GM21367 (cell line): ENCODE data around the gene ACOT8.
"Not testable (repeated sequence)": the region's sequence is repeated elsewhere in the genome, so short reads cannot be mapped to it uniquely, and the experiment has no call there.

ENCODE experiments used
- ATAC-seq: cut with Tn5 transposase; IDR thresholded peaks from one replicate; pipeline ENCODE4 v1.9.1; 2021; ENCODE audit not compliant: unreplicated experiment

Gene ACOT8

DNA sequence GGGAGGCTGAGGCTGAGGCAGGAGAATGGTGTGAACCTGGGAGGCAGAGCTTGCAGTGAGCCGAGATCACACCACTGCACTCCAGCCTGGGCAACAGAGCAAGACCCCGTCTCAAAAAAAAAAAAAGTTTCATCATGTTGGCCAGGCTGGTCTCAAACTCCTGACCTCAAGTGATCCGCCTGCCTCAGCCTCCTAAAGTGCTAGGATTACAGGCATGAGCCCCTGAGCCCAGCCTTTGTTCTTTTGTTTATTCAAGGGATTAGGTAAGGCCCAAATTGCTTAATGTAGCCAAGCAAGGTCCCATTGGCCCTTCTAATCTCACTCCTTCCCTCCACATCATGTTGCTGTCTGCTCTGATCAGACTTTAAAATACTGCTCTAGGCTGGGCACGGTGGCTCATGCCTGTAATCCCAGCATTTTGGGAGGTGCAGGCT is 27.5 kb downstream of the ACOT8 start:
- not testable (repeated sequence) for ATAC-seq

GRCh38 chr20:45828589-45828988 is 28.6 kb downstream of the ACOT8 start:
- ATAC-seq: no peak

DNA sequence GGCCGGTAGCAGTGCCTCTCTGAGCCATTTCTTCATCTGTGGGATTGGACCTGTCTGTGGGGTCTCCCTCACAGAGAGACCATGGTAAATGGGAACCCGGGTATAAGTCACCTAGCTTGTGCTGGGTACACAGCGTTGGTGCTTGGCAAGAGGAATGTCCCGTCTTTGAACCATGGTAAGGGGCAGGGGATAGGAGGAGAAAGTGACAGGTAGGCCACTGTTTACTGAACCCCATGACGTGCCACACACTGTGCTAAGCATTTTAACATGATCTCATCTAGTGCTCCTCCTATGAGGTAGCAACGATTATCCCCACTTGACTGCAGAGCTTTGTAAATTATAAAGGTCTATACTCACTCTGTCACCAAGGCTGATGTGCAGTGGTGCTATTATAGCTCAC is 29.5 kb downstream of the ACOT8 start:
- no peak for ATAC-seq

- no peak for ATAC-seq
Observed at GRCh38 chr20:45827030-45827652, 30.1 kb downstream of the ACOT8 start, which contains the start of gene TNNC2. Gene TNNC2, minus strand, starts transcription at chr20:45827312. Its CDS starts 64 bp downstream, at chr20:45827248.

- ATAC-seq: no peak
Observed at GRCh38 chr20:45826381-45827019, 30.7 kb downstream of the ACOT8 start.

DNA sequence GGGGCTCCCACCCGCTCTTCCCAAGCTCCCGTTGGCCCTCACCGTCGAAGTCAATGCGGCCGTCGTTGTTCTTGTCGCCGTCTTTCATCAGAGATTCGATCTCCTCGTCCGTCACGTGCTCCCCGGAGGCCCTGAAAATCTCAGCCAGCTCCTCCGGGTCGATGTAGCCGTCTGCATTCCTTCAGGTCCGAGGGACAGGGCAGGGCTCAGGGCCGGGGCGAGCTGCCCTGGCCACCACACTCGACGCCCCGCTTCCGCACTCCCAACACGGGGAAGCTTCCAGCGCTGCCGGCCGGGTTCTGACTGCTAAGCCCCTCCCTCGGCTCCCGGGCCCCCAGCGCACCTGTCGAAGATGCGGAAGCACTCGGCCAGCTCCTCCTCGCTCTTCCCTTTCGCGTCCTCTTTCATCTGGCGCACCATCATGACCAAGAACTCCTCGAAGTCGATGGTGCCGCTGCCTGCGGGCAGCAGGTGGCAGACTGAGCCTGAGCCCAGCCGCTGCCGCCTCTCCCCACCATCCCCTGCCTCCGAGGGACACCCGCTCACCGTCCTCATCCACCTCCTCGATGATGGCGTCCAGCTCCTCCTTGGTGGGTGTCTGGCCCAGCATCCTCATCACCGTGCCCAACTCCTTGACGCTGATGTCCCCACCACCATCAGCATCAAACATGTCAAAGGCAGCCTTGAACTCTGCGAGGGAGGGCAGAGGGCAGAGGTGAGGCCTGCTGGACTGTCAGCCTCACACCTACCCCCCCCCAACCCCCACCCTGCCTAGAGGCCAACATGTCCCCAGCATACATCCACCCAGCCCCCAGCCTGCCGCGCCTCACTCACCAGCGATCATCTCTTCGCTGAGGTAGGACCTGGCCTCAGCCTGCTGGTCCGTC is 33.0 kb downstream of the ACOT8 start:
- no peak for ATAC-seq

- ATAC-seq: no peak
Observed at GRCh38 chr20:45822857-45823256, 34.3 kb downstream of the ACOT8 start.

GRCh38 chr20:45821947-45822346 is 35.2 kb downstream of the ACOT8 start:
- no peak for ATAC-seq

GRCh38 chr20:45819466-45819865 is 37.7 kb downstream of the ACOT8 start:
- ATAC-seq: no peak

GRCh38 chr20:45818239-45818638 is 39.0 kb downstream of the ACOT8 start:
- no peak for ATAC-seq

- ATAC-seq: no peak
Observed at GRCh38 chr20:45817376-45818194, 39.6 kb downstream of the ACOT8 start.

- no peak for ATAC-seq
Observed at GRCh38 chr20:45816951-45817350, 40.2 kb downstream of the ACOT8 start.

DNA sequence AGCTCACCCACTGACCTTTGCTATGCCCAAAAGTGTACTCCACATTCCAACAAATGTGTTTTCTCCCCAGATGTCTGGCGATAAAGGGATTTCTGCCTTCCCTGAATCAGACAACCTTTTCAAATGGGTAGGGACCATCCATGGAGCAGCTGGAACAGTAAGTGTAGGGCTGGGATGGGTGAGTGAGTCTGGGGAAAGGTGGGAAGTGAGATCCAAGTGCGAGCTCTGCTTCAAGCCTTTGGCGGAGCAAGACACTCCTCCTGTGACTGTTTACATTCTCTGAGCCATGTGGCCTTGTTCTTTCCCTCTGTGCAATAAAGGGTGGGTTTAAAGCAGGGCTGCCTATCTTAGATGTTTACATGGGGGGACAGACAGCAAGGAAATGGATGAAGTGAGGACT is 42.9 kb downstream of the ACOT8 start:
- no peak for ATAC-seq

- no peak for ATAC-seq
Observed at GRCh38 chr20:45813489-45813888, 43.7 kb downstream of the ACOT8 start.

DNA sequence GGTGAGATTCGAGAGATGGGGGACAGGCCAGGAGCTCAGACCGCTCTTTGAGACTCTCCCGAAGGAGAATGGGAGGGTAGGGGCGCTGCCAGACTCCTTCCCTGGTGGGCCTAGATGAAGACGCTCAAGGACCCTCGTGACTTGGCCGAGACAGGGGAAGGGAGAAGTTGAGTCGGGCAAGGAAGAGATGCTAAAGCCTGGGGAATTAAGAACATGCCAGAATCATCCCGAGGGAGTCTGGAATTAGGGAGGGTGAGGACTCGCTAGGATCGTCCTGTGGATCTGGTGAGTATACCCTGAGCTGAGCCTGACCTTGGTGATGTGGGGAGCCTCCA is 44.2 kb downstream of the ACOT8 start:
- ATAC-seq: no peak

GRCh38 chr20:45812157-45813005 is 44.8 kb downstream of the ACOT8 start, which contains the start of gene UBE2C:
Gene UBE2C, plus strand, starts transcription at chr20:45812644. Its CDS starts 52 bp downstream, at chr20:45812696.
- peak; percentile 94 for ATAC-seq

DNA sequence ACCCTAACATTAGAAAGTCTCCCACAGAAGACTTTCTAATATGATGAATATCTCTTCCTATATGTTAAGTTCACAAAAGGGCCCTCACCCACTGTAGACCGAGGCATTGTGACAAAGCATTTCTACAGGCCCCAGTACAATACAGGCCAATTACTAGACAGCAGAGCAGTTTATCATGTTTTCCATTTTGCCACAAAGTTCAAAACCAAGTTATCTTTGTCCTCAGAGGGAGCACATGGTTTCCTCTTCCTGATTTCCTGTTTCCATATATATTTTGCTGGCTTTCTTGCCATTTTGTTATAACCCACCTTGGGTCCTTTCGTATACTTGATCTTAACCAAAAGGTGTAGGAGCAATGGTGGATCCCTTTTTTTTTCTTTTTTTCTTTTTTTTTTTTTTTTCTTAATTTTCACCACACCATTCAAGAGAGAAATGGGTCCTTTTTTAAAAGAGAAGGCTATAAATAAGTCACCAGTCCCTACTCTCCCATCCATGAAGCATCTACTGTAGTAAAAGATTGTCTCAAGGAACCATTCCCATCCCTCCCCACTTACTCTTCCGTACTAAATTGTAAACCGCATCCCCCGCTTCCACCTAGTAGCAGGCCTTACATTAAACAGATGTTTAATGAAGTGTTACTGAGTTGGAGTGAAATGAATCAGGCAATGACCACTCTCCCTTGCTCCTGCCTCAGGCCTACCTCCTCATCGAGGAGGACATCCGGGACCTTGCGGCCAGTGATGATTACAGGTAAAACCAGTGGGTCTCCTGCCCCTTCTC is 46.8 kb downstream of the ACOT8 start:
- no peak for ATAC-seq

- no peak for ATAC-seq
Observed at GRCh38 chr20:45801851-45802250, 55.3 kb downstream of the ACOT8 start.

- ATAC-seq: no peak
Observed at GRCh38 chr20:45798935-45799642, 58.1 kb downstream of the ACOT8 start.
